ENCODE results near the gene GNPDA1. TPM values are rescaled to one million over a fixed set of nuclear protein-coding genes. Genes with fewer than 3 reads are reported as not detected.

GNPDA1 gene
- total RNA-seq, 4 donors from 2014 or later = 34.1 to 46.1 (median 36.3) TPM

- no peak for ATAC-seq
- Histone ChIP-seq H3K9me3 (peaks cover 0 to 8% (median 0%) of the 10 kb centered on the region in 3 donors), H3K4me3 (no peak overlapping the region), H3K4me1 (peaks cover 0 to 40% (median 0%) of the 10 kb centered on the region in 3 donors), H3K27ac (peak overlapping the region in 2 of 4 donors; percentile 41), H3K36me3 (peaks cover 0 to 7% of the 10 kb centered on the region in 2 donors), H3K27me3 (no peaks in the 10 kb centered on the region)
- TF ChIP-seq EP300 (IDR thresholded peaks at IDR 0.05) (no peak), POLR2A (IDR thresholded peaks at IDR 0.05) (no peak), POLR2AphosphoS5 (IDR thresholded peaks at IDR 0.05) (no peak), CTCF (IDR thresholded peaks at IDR 0.05) (no peak)
- 60 to 76% methylated on average over 4 to 6 of the region's 6 CpGs for WGBS, 2 donors (ENCODE audit: low coverage in 1 of 2)
These were observed 3.1 kb upstream of the GNPDA1 start for GRCh38 chr5:142015781-142016533.

GRCh38 chr5:142014911-142015584 is 2.2 kb upstream of the GNPDA1 start:
- peak overlapping the region in 2 of 4 donors; percentile 41 for H3K27ac ChIP-seq
- ATAC-seq = no peak

GRCh38 chr5:142013734-142014521 is 1.1 kb upstream of the GNPDA1 start:
- no peaks in the 10 kb centered on the region for H3K27me3 ChIP-seq
- H3K4me1 ChIP-seq = peaks cover 0 to 40% (median 0%) of the 10 kb centered on the region in 3 donors
- WGBS, 2 donors (ENCODE audit: low coverage in 1 of 2) = 81 to 87% methylated on average over 11 to 12 of the region's 16 CpGs
- no peak overlapping the region for H3K4me3 ChIP-seq
- H3K9me3 ChIP-seq = no peaks in the 10 kb centered on the region
- peak overlapping the region in 2 of 4 donors; percentile 88 for H3K27ac ChIP-seq
- no peak for TF ChIP-seq EP300 (IDR thresholded peaks at IDR 0.05)
- no peak for TF ChIP-seq CTCF (IDR thresholded peaks at IDR 0.05)
- TF ChIP-seq POLR2A (IDR thresholded peaks at IDR 0.05) = no peak
- no peak for TF ChIP-seq POLR2AphosphoS5 (IDR thresholded peaks at IDR 0.05)
- peaks cover 0 to 23% of the 10 kb centered on the region in 2 donors for H3K36me3 ChIP-seq
- peak; percentile 4 for ATAC-seq

More at GRCh38 chr5:142014911-142015584, 2.2 kb upstream of the GNPDA1 start:
- 54 to 66% methylated on average over 4 to 5 of the region's 7 CpGs for WGBS, 2 donors (ENCODE audit: low coverage in 1 of 2)
- TF ChIP-seq POLR2AphosphoS5 (IDR thresholded peaks at IDR 0.05) = no peak
- TF ChIP-seq CTCF (IDR thresholded peaks at IDR 0.05) = peak; percentile 50 to 58 (median 52)
- no peaks in the 10 kb centered on the region for H3K27me3 ChIP-seq
- H3K36me3 ChIP-seq = peaks cover 0 to 11% of the 10 kb centered on the region in 2 donors
- no peak overlapping the region for H3K4me3 ChIP-seq
- H3K4me1 ChIP-seq = peaks cover 0 to 40% (median 0%) of the 10 kb centered on the region in 3 donors
- no peaks in the 10 kb centered on the region for H3K9me3 ChIP-seq

GRCh38 chr5:142012186-142012785 is 541 bp downstream of the GNPDA1 start:
- peaks cover 0 to 40% (median 0%) of the 10 kb centered on the region in 3 donors for H3K4me1 ChIP-seq
- H3K36me3 ChIP-seq = peaks cover 0 to 38% of the 10 kb centered on the region in 2 donors
- peak overlapping the region; percentile 49 to 63 for H3K4me3 ChIP-seq
- H3K27ac ChIP-seq = peak overlapping the region; percentile 31 to 90 (median 88)
- 7 to 10% methylated on average over 9 to 14 of the region's 18 CpGs for WGBS, 2 donors (ENCODE audit: low coverage in 1 of 2)
- no peaks in the 10 kb centered on the region for H3K27me3 ChIP-seq
- ATAC-seq = peak; percentile 10
- H3K9me3 ChIP-seq = no peaks in the 10 kb centered on the region
- TF ChIP-seq EP300 (IDR thresholded peaks at IDR 0.05) (no peak), CTCF (IDR thresholded peaks at IDR 0.05) (peak in 3 of 4 experiments; percentile 28 to 58 (median 36))
